Stimulated activated CD4-positive, alpha-beta T cell treated with anti-CD3 and anti-CD28 coated beads, Interleukin-4, amount 100 ng/mL, for 4 hours (primary cell): ENCODE data around the gene METTL25B.

Source experiments
- DNase-seq, 2 experiments: peaks; one replicate each; pipeline ENCODE4 v3.0.0-alpha.2; 2020

The METTL25B gene

GRCh38 chr1:156728599-156729462, 562 bp downstream of the METTL25B start, which contains the start of gene ISG20L2:
TSS of gene ISG20L2 (minus strand) at chr1:156728766. CDS start at chr1:156727652, 1,114 bp downstream.
- DNase-seq, result peak; percentile 89 to 97

- no peak for DNase-seq
Observed at GRCh38 chr1:156733989-156734584, 5.8 kb downstream of the METTL25B start.

GRCh38 chr1:156738407-156738806, 10.1 kb downstream of the METTL25B start:
- no peak for DNase-seq

- no peak for DNase-seq
Observed at GRCh38 chr1:156738916-156739315, 10.6 kb downstream of the METTL25B start.

- DNase-seq, result no peak
Observed at GRCh38 chr1:156740237-156740740, 12.0 kb downstream of the METTL25B start.

- peak; percentile 92 to 98 for DNase-seq
Observed at GRCh38 chr1:156740741-156741480, 12.6 kb downstream of the METTL25B start, which contains the start of gene MRPL24. TSS of gene MRPL24 (minus strand) at chr1:156741088. CDS start at chr1:156738704, 2,384 bp downstream.

GRCh38 chr1:156741481-156741983, 13.3 kb downstream of the METTL25B start:
- DNase-seq, result no peak

- DNase-seq, result no peak
Observed at GRCh38 chr1:156742017-156742416, 13.7 kb downstream of the METTL25B start.

- DNase-seq, result no peak
Observed at GRCh38 chr1:156742801-156743200, 14.5 kb downstream of the METTL25B start.

GRCh38 chr1:156743367-156744302, 15.4 kb downstream of the METTL25B start:
- DNase-seq, result no peak

GRCh38 chr1:156744344-156744743, 16.1 kb downstream of the METTL25B start:
- DNase-seq, result no peak

- no peak for DNase-seq
Observed at GRCh38 chr1:156744786-156745419, 16.6 kb downstream of the METTL25B start.

GRCh38 chr1:156745881-156746280, 17.6 kb downstream of the METTL25B start:
- DNase-seq, result no peak

GRCh38 chr1:156746406-156746727, 18.1 kb downstream of the METTL25B start:
- DNase-seq, result no peak

GRCh38 chr1:156746728-156747631, 18.7 kb downstream of the METTL25B start:
- peak; percentile 49 to 51 for DNase-seq

- DNase-seq, result no peak
Observed at GRCh38 chr1:156747742-156748669, 19.7 kb downstream of the METTL25B start.

GRCh38 chr1:156748670-156749418, 20.6 kb downstream of the METTL25B start:
- DNase-seq, result no peak

- no peak for DNase-seq
Observed at GRCh38 chr1:156749419-156750118, 21.3 kb downstream of the METTL25B start.
